PC-9 (cell line): Measurements from ENCODE around the gene FERMT2.

Experiments used
- EZH2 ChIP-seq: fragments of 200-600 bp; sonication (generic); IDR thresholded peaks from 2 replicates; pipeline ENCODE4 v1.8.0; 2017; ENCODE audit warnings: antibody characterized with exemption, low read depth
- TF ChIP-seq, protein P1 (sequence below): fragments of 200-600 bp; sonication (generic); conservative IDR thresholded peaks from 2 replicates; pipeline ENCODE4 v1.6.1; 2017; ENCODE audit warnings: mixed run types, antibody characterized with exemption, mild to moderate bottlenecking, moderate library complexity

GRCh38 chr14:52900731-52901130, 50.1 kb downstream of the FERMT2 start:
- TF ChIP-seq, protein P1, sequence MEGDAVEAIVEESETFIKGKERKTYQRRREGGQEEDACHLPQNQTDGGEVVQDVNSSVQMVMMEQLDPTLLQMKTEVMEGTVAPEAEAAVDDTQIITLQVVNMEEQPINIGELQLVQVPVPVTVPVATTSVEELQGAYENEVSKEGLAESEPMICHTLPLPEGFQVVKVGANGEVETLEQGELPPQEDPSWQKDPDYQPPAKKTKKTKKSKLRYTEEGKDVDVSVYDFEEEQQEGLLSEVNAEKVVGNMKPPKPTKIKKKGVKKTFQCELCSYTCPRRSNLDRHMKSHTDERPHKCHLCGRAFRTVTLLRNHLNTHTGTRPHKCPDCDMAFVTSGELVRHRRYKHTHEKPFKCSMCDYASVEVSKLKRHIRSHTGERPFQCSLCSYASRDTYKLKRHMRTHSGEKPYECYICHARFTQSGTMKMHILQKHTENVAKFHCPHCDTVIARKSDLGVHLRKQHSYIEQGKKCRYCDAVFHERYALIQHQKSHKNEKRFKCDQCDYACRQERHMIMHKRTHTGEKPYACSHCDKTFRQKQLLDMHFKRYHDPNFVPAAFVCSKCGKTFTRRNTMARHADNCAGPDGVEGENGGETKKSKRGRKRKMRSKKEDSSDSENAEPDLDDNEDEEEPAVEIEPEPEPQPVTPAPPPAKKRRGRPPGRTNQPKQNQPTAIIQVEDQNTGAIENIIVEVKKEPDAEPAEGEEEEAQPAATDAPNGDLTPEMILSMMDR, result no peak
- no peak for TF ChIP-seq EZH2
